T-helper 2 cell treated with Interferon-gamma antibody and Interleukin-4, amounts not matched to agents 5 μg/mL and 100 μg/mL, for 36 hours (primary cell): ENCODE results near the gene KIF16B.
A peak's percentile ranks its signal among the peaks of the same experiment; 100 is the strongest.

Source experiments
- DNase-seq: peaks from one replicate; pipeline ENCODE4 v3.0.0; 2021; ENCODE audit warnings: low spot score
- H3K27ac Mint-ChIP-seq: one replicate; pipeline ENCODE4 v1.8.0; 2021; ENCODE audit warnings: mild to moderate bottlenecking, mixed read lengths
- H3K27me3 Mint-ChIP-seq: one replicate; pipeline ENCODE4 v1.8.0; 2021; ENCODE audit warnings: low read depth, mixed read lengths
- H3K36me3 Mint-ChIP-seq: one replicate; pipeline ENCODE4 v1.8.0; 2021; ENCODE audit warnings: low read depth, mixed read lengths
- H3K4me1 Mint-ChIP-seq: one replicate; pipeline ENCODE4 v1.8.0; 2021; ENCODE audit warnings: low read depth, mixed read lengths
- H3K4me3 Mint-ChIP-seq: one replicate; pipeline ENCODE4 v1.8.0; 2022; ENCODE audit warnings: mild to moderate bottlenecking, moderate library complexity, mixed read lengths
- H3K9me3 Mint-ChIP-seq: one replicate; pipeline ENCODE4 v1.8.0; 2021; ENCODE audit warnings: mixed read lengths

The KIF16B gene

GRCh38 chr20:16515046-16515445, 58.2 kb downstream of the KIF16B start:
- no peaks in the 10 kb centered on the region for H3K4me1 Mint-ChIP-seq
- no peaks in the 10 kb centered on the region for H3K27me3 Mint-ChIP-seq
- no peak overlapping the region for H3K4me3 Mint-ChIP-seq
- no peak for DNase-seq
- no peaks in the 10 kb centered on the region for H3K36me3 Mint-ChIP-seq
- H3K27ac Mint-ChIP-seq, result no peak overlapping the region
- no peaks in the 10 kb centered on the region for H3K9me3 Mint-ChIP-seq

GRCh38 chr20:16514140-16514539, 59.1 kb downstream of the KIF16B start:
- no peaks in the 10 kb centered on the region for H3K4me1 Mint-ChIP-seq
- no peaks in the 10 kb centered on the region for H3K36me3 Mint-ChIP-seq
- H3K27me3 Mint-ChIP-seq, result no peaks in the 10 kb centered on the region
- H3K27ac Mint-ChIP-seq, result no peak overlapping the region
- H3K4me3 Mint-ChIP-seq, result no peak overlapping the region
- H3K9me3 Mint-ChIP-seq, result no peaks in the 10 kb centered on the region
- no peak for DNase-seq

- no peak overlapping the region for H3K4me3 Mint-ChIP-seq
- no peaks in the 10 kb centered on the region for H3K27me3 Mint-ChIP-seq
- no peak overlapping the region for H3K27ac Mint-ChIP-seq
- peaks cover 4% of the 10 kb centered on the region for H3K36me3 Mint-ChIP-seq
- DNase-seq, result no peak
- peaks cover 5% of the 10 kb centered on the region for H3K4me1 Mint-ChIP-seq
- H3K9me3 Mint-ChIP-seq, result no peaks in the 10 kb centered on the region
Measured at GRCh38 chr20:16505894-16506293, 67.4 kb downstream of the KIF16B start.

- peak overlapping the region; percentile 50 for H3K27ac Mint-ChIP-seq
- peaks cover 12% of the 10 kb centered on the region for H3K4me1 Mint-ChIP-seq
- peaks cover 4% of the 10 kb centered on the region for H3K36me3 Mint-ChIP-seq
- no peak for DNase-seq
- H3K4me3 Mint-ChIP-seq, result no peak overlapping the region
- H3K27me3 Mint-ChIP-seq, result no peaks in the 10 kb centered on the region
- H3K9me3 Mint-ChIP-seq, result no peaks in the 10 kb centered on the region
Measured at GRCh38 chr20:16501301-16501700, 71.9 kb downstream of the KIF16B start.

DNA sequence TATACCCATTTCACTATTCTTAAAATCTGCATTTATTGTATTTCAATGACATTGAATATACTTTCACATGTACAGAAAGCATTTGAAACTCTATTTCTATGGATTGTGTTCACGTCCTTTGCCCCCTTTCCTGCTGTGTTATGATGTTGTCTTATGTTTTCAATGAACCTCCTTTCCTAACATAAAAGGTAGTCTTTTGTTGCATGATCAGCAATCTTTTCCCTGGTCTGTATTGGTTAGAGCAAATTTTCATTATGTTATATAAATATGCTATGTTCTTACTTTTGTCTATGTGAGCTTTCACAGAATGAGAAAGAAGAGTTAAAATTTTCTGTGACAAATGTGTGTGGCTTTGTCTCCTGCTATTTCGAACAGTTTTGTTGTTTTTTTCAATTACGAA, 73.1 kb downstream of the KIF16B start:
- Mint-ChIP-seq H3K4me3 (no peak overlapping the region), H3K27ac (no peak overlapping the region), H3K4me1 (peaks cover 12% of the 10 kb centered on the region), H3K9me3 (no peaks in the 10 kb centered on the region), H3K36me3 (peaks cover 4% of the 10 kb centered on the region), H3K27me3 (no peaks in the 10 kb centered on the region)
- DNase-seq, result no peak

- Mint-ChIP-seq H3K4me1 (peaks cover 12% of the 10 kb centered on the region), H3K27ac (no peak overlapping the region), H3K9me3 (no peaks in the 10 kb centered on the region), H3K4me3 (no peak overlapping the region), H3K27me3 (no peaks in the 10 kb centered on the region), H3K36me3 (peaks cover 4% of the 10 kb centered on the region)
- no peak for DNase-seq
Measured at GRCh38 chr20:16498526-16499253, 74.6 kb downstream of the KIF16B start.

GRCh38 chr20:16497896-16498295, 75.4 kb downstream of the KIF16B start:
- Mint-ChIP-seq H3K4me3 (no peak overlapping the region), H3K27ac (no peak overlapping the region), H3K9me3 (no peaks in the 10 kb centered on the region), H3K4me1 (peaks cover 12% of the 10 kb centered on the region), H3K36me3 (peaks cover 2% of the 10 kb centered on the region), H3K27me3 (no peaks in the 10 kb centered on the region)
- DNase-seq, result no peak

DNA sequence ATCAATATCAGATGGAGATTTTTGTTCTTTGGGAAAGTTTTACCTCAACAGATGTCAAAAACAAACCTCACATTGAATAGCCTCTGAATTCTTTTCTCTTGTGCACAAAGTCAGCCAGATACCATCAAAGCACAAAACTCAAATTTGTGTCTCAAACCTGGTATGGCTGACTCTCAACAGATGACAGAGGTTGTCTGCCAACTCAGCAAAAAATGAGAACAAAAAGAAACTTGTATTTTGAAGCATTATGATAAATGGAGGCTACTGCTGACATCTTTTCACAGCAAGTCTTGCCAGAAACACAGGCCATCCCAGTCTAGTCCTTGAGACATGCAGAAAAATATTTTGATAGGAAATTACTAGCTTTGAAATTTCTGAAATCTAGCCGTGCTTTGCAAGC, 79.8 kb downstream of the KIF16B start:
- Mint-ChIP-seq H3K4me1 (no peaks in the 10 kb centered on the region), H3K9me3 (no peaks in the 10 kb centered on the region), H3K4me3 (no peak overlapping the region), H3K27ac (no peak overlapping the region), H3K27me3 (no peaks in the 10 kb centered on the region), H3K36me3 (no peaks in the 10 kb centered on the region)
- no peak for DNase-seq

DNA sequence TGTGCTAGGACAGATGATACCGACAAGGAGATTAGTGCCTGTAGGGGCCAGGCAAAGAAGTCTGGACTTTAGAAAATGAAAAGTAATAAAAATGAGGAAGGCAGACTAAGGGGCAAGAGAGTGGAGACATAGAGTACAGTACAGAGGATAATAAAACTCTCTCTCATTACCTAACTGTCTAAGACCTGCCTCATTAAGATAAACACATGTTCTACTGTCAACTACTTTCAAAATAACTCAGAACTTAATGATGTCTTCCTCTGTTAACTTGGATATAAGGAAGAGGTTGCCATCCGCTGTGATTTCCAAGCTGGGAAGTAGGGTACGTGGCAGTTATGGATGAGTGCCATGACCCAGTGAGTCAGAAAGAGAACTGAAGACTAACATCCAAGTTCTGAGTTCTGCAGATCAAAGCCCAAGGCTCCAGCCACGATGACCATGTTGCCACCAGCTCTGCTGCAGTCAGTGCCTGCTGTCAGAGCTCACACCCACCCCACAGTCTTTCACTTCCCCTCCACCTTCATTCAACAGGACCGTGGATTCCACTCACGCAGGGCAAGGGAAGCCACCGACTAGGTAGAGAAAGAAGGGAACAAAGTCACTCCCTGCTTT, 81.8 kb downstream of the KIF16B start:
- H3K27ac Mint-ChIP-seq, result no peak overlapping the region
- no peak for DNase-seq
- H3K36me3 Mint-ChIP-seq, result no peaks in the 10 kb centered on the region
- H3K4me1 Mint-ChIP-seq, result no peaks in the 10 kb centered on the region
- H3K4me3 Mint-ChIP-seq, result no peak overlapping the region
- no peaks in the 10 kb centered on the region for H3K27me3 Mint-ChIP-seq
- no peaks in the 10 kb centered on the region for H3K9me3 Mint-ChIP-seq

- no peaks in the 10 kb centered on the region for H3K9me3 Mint-ChIP-seq
- H3K27ac Mint-ChIP-seq, result no peak overlapping the region
- no peak overlapping the region for H3K4me3 Mint-ChIP-seq
- no peaks in the 10 kb centered on the region for H3K36me3 Mint-ChIP-seq
- no peaks in the 10 kb centered on the region for H3K27me3 Mint-ChIP-seq
- DNase-seq, result no peak
- H3K4me1 Mint-ChIP-seq, result no peaks in the 10 kb centered on the region
Measured at GRCh38 chr20:16490696-16491095, 82.6 kb downstream of the KIF16B start.

- Mint-ChIP-seq H3K4me1 (no peaks in the 10 kb centered on the region), H3K4me3 (no peak overlapping the region), H3K9me3 (no peaks in the 10 kb centered on the region), H3K36me3 (no peaks in the 10 kb centered on the region), H3K27ac (peak overlapping the region; percentile 55), H3K27me3 (no peaks in the 10 kb centered on the region)
- no peak for DNase-seq
Measured at GRCh38 chr20:16488616-16489015, 84.6 kb downstream of the KIF16B start.

DNA sequence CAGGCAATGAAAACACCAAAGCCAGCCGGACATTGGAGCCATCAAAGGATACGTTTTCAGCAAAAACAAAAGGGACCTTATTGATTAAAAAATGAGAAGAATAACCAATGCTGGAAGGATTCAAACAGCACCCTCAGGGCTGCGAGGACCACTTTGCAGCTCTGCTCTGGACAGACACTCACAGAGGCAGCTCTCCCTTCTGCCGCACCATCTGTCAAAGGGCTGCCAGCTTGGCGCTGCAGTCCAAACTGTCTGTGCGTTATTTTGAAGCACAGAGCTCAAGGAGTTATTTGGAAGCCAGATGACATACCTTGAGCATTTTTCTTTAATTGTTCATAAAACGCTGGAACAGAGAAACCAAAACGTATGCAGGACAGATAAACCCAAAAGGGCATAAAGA, 85.2 kb downstream of the KIF16B start:
- H3K4me3 Mint-ChIP-seq, result no peak overlapping the region
- no peak for DNase-seq
- no peaks in the 10 kb centered on the region for H3K4me1 Mint-ChIP-seq
- no peaks in the 10 kb centered on the region for H3K9me3 Mint-ChIP-seq
- H3K36me3 Mint-ChIP-seq, result no peaks in the 10 kb centered on the region
- no peaks in the 10 kb centered on the region for H3K27me3 Mint-ChIP-seq
- peak overlapping the region; percentile 55 for H3K27ac Mint-ChIP-seq

DNA sequence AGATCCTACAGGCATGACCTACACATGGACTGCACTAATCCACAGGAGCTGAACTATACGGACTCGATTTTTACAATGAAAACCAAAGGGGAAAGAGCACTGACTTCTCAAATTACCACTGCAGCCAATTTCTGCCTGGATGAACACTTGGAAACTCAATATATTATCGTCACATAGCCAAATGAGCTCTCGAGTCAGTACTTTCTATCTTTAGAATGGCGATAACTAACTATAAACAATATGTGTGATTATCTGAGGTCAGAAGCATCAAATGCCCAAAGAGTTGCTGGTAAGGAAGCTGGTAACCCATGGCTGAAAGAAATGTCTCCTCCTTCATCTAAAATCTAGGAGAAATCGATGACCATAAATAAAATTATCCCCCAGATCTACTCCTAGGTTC, 86.7 kb downstream of the KIF16B start:
- no peak for DNase-seq
- no peaks in the 10 kb centered on the region for H3K27me3 Mint-ChIP-seq
- H3K36me3 Mint-ChIP-seq, result no peaks in the 10 kb centered on the region
- no peak overlapping the region for H3K4me3 Mint-ChIP-seq
- H3K9me3 Mint-ChIP-seq, result no peaks in the 10 kb centered on the region
- no peaks in the 10 kb centered on the region for H3K4me1 Mint-ChIP-seq
- no peak overlapping the region for H3K27ac Mint-ChIP-seq

DNA sequence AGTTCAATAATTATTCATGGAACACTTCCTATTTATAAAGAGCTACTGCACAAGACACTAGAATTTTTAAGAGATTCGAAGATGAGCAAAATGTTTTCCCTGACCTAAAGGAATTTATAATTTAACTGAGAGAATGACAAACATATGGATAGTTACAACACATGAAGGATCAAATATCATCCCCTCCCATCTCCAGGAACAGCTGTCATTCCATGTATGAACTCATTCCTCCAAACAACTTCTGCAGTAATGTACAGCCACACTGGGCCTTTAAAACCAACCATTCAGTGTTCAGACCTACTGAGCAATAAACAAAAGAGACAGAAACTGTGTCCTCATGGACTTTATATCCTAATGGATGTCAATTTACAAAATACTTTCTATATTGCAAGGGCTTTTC, 87.8 kb downstream of the KIF16B start:
- DNase-seq, result no peak
- H3K4me3 Mint-ChIP-seq, result no peak overlapping the region

GRCh38 chr20:16483024-16483423, 90.2 kb downstream of the KIF16B start:
- Mint-ChIP-seq H3K4me1 (no peaks in the 10 kb centered on the region), H3K9me3 (no peaks in the 10 kb centered on the region), H3K4me3 (no peak overlapping the region), H3K27ac (no peak overlapping the region), H3K27me3 (no peaks in the 10 kb centered on the region), H3K36me3 (no peaks in the 10 kb centered on the region)
- DNase-seq, result no peak

More for the DNA sequence above, 87.8 kb downstream of the KIF16B start:
- Mint-ChIP-seq H3K27me3 (no peaks in the 10 kb centered on the region), H3K9me3 (no peaks in the 10 kb centered on the region), H3K27ac (no peak overlapping the region), H3K36me3 (no peaks in the 10 kb centered on the region), H3K4me1 (no peaks in the 10 kb centered on the region)
